HG03342 (cell line): ENCODE results near the gene CDH20.
A peak's percentile ranks its signal among the peaks of the same experiment; 100 is the strongest.

Source experiments
- ATAC-seq: cut with Tn5 transposase; IDR thresholded peaks from one replicate; pipeline ENCODE4 v1.9.1; 2021; ENCODE audit warnings: mild to moderate bottlenecking, moderate library complexity; ENCODE audit not compliant: unreplicated experiment

The CDH20 gene

GRCh38 chr18:61419763-61420162 lies 86.5 kb downstream of the CDH20 start:
- no peak for ATAC-seq

- no peak for ATAC-seq
Observed at GRCh38 chr18:61420218-61420885, 87.1 kb downstream of the CDH20 start.

- ATAC-seq: no peak
Observed at GRCh38 chr18:61426492-61427053, 93.3 kb downstream of the CDH20 start.

GRCh38 chr18:61428266-61428665 lies 95.0 kb downstream of the CDH20 start:
- ATAC-seq: no peak

GRCh38 chr18:61432590-61432989 lies 99.4 kb downstream of the CDH20 start:
- ATAC-seq: no peak

GRCh38 chr18:61435064-61435652 lies 101.9 kb downstream of the CDH20 start:
- ATAC-seq: peak; percentile 93

- ATAC-seq: no peak
Observed at GRCh38 chr18:61443081-61443725, 110.0 kb downstream of the CDH20 start.

- peak; percentile 95 for ATAC-seq
Observed at GRCh38 chr18:61448316-61448715, 115.1 kb downstream of the CDH20 start.

GRCh38 chr18:61459896-61460648 lies 126.8 kb downstream of the CDH20 start:
- ATAC-seq: no peak

GRCh38 chr18:61464551-61465142 lies 131.4 kb downstream of the CDH20 start:
- no peak for ATAC-seq

- ATAC-seq: no peak
Observed at GRCh38 chr18:61466736-61467135, 133.5 kb downstream of the CDH20 start.

GRCh38 chr18:61470031-61470674 lies 136.9 kb downstream of the CDH20 start:
- no peak for ATAC-seq

- ATAC-seq: no peak
Observed at GRCh38 chr18:61471541-61471940, 138.3 kb downstream of the CDH20 start.

- no peak for ATAC-seq
Observed at GRCh38 chr18:61471942-61472341, 138.7 kb downstream of the CDH20 start.

GRCh38 chr18:61474341-61474740 lies 141.1 kb downstream of the CDH20 start:
- no peak for ATAC-seq

GRCh38 chr18:61474918-61475317 lies 141.7 kb downstream of the CDH20 start:
- ATAC-seq: no peak

- ATAC-seq: no peak
Observed at GRCh38 chr18:61475931-61476330, 142.7 kb downstream of the CDH20 start.

GRCh38 chr18:61489334-61489733 lies 156.1 kb downstream of the CDH20 start:
- ATAC-seq: no peak

GRCh38 chr18:61496374-61496773 lies 163.1 kb downstream of the CDH20 start:
- ATAC-seq: no peak

GRCh38 chr18:61497422-61497821 lies 164.2 kb downstream of the CDH20 start:
- no peak for ATAC-seq
